ENCODE results near the gene ASZ1. TPM values are rescaled to one million over a fixed set of nuclear protein-coding genes. Genes with fewer than 3 reads are reported as not detected.

ASZ1 gene
- total RNA-seq, 1 donor from 2014 or later, result not detected

GRCh38 chr7:117333168-117333567, 94.1 kb downstream of the ASZ1 start:
- H3K4me3 Mint-ChIP-seq, result no peak overlapping the region
- H3K27ac Mint-ChIP-seq, result no peak overlapping the region
- peaks cover 45% of the 10 kb centered on the region for H3K9me3 Mint-ChIP-seq
- peaks cover 14% of the 10 kb centered on the region for H3K36me3 Mint-ChIP-seq
- no peak for DNase-seq (ENCODE audit: low spot score in 2 of 2, unreplicated experiment in 2 of 2)
- TF ChIP-seq CTCF (IDR thresholded peaks at IDR 0.05; ENCODE audit: unreplicated experiment), result no peak
- H3K27me3 Mint-ChIP-seq (ENCODE audit: low read depth), result no peaks in the 10 kb centered on the region
- peaks cover 3% of the 10 kb centered on the region for H3K4me1 Mint-ChIP-seq

GRCh38 chr7:117332031-117332430, 95.3 kb downstream of the ASZ1 start:
- TF ChIP-seq CTCF (IDR thresholded peaks at IDR 0.05; ENCODE audit: unreplicated experiment), result no peak
- Mint-ChIP-seq H3K27ac (no peak overlapping the region), H3K27me3 (ENCODE audit: low read depth) (no peaks in the 10 kb centered on the region), H3K4me1 (peaks cover 3% of the 10 kb centered on the region), H3K4me3 (no peak overlapping the region), H3K9me3 (peaks cover 50% of the 10 kb centered on the region), H3K36me3 (peaks cover 19% of the 10 kb centered on the region)
- DNase-seq (ENCODE audit: low spot score in 2 of 2, unreplicated experiment in 2 of 2), result no peak

- peaks cover 31% of the 10 kb centered on the region for H3K4me1 Mint-ChIP-seq
- H3K4me3 Mint-ChIP-seq, result no peak overlapping the region
- peaks cover 21% of the 10 kb centered on the region for H3K36me3 Mint-ChIP-seq
- peaks cover 16% of the 10 kb centered on the region for H3K27me3 Mint-ChIP-seq (ENCODE audit: low read depth)
- H3K27ac Mint-ChIP-seq, result no peak overlapping the region
- TF ChIP-seq CTCF (IDR thresholded peaks at IDR 0.05; ENCODE audit: unreplicated experiment), result no peak
- no peak for DNase-seq (ENCODE audit: low spot score in 2 of 2, unreplicated experiment in 2 of 2)
- H3K9me3 Mint-ChIP-seq, result peaks cover 39% of the 10 kb centered on the region
Observed at GRCh38 chr7:117325836-117326235, 101.5 kb downstream of the ASZ1 start.

GRCh38 chr7:117324960-117325359, 102.3 kb downstream of the ASZ1 start:
- Mint-ChIP-seq H3K36me3 (peaks cover 19% of the 10 kb centered on the region), H3K4me3 (peak overlapping the region; percentile 79), H3K27me3 (ENCODE audit: low read depth) (peaks cover 17% of the 10 kb centered on the region), H3K4me1 (peaks cover 34% of the 10 kb centered on the region), H3K27ac (peak overlapping the region; percentile 16), H3K9me3 (peaks cover 31% of the 10 kb centered on the region)
- TF ChIP-seq CTCF (IDR thresholded peaks at IDR 0.05; ENCODE audit: unreplicated experiment), result no peak
- no peak for DNase-seq (ENCODE audit: low spot score in 2 of 2, unreplicated experiment in 2 of 2)

- Mint-ChIP-seq H3K27ac (peak overlapping the region; percentile 89), H3K36me3 (peaks cover 19% of the 10 kb centered on the region)
- no peak for TF ChIP-seq CTCF (IDR thresholded peaks at IDR 0.05; ENCODE audit: unreplicated experiment)
Observed at GRCh38 chr7:117323851-117324711, 103.2 kb downstream of the ASZ1 start.

More at GRCh38 chr7:117323851-117324711, 103.2 kb downstream of the ASZ1 start:
- Mint-ChIP-seq H3K27me3 (ENCODE audit: low read depth) (peaks cover 17% of the 10 kb centered on the region), H3K4me1 (peaks cover 39% of the 10 kb centered on the region), H3K4me3 (peak overlapping the region; percentile 79), H3K9me3 (peaks cover 24% of the 10 kb centered on the region)
- DNase-seq (ENCODE audit: low spot score in 2 of 2, unreplicated experiment in 2 of 2), result peak in 1 of 2 experiments; percentile 59
